A204.1 (cell line): ENCODE measurements around the gene NOVA2.

ENCODE experiments used
- FAIRE-seq: peaks from 2 replicates; lab custom pipeline; 2012; peaks lifted over from hg19 to GRCh38; lab: Jason Lieb, UNC

The NOVA2 gene

GRCh38 chr19:45999653-46000121 lies 26.0 kb upstream of the NOVA2 start:
- no peak for FAIRE-seq

- no peak for FAIRE-seq
These were observed 25.2 kb upstream of the NOVA2 start for GRCh38 chr19:45998834-45999233.

GRCh38 chr19:45996933-45997332 lies 23.3 kb upstream of the NOVA2 start:
- FAIRE-seq: no peak

- no peak for FAIRE-seq
These were observed 22.2 kb upstream of the NOVA2 start for GRCh38 chr19:45995715-45996385.

GRCh38 chr19:45994998-45995714 lies 21.5 kb upstream of the NOVA2 start, which contains the start of gene CCDC61:
Gene CCDC61 (plus strand): TSS chr19:45995467. CDS start chr19:46003019, 7,552 bp downstream.
- FAIRE-seq: peak; percentile 100

- FAIRE-seq: peak; percentile 14
These were observed 20.9 kb upstream of the NOVA2 start for GRCh38 chr19:45994456-45994997.

- FAIRE-seq: no peak
These were observed 16.6 kb upstream of the NOVA2 start for GRCh38 chr19:45990113-45990728.

- FAIRE-seq: no peak
These were observed 11.7 kb upstream of the NOVA2 start for GRCh38 chr19:45985321-45985720.

GRCh38 chr19:45981350-45981749 lies 7.7 kb upstream of the NOVA2 start:
- FAIRE-seq: no peak

- no peak for FAIRE-seq
These were observed 4.5 kb upstream of the NOVA2 start for GRCh38 chr19:45978156-45978555.

GRCh38 chr19:45976178-45976577 lies 2.5 kb upstream of the NOVA2 start:
- no peak for FAIRE-seq

GRCh38 chr19:45975306-45976070 lies 1.8 kb upstream of the NOVA2 start:
- FAIRE-seq: no peak

- FAIRE-seq: no peak
These were observed 621 bp downstream of the NOVA2 start for GRCh38 chr19:45972947-45973540.

- FAIRE-seq: no peak
These were observed 1.4 kb downstream of the NOVA2 start for GRCh38 chr19:45972081-45972946.

GRCh38 chr19:45971260-45971902 lies 2.3 kb downstream of the NOVA2 start:
- FAIRE-seq: no peak

- no peak for FAIRE-seq
These were observed 4.0 kb downstream of the NOVA2 start for GRCh38 chr19:45969676-45970075.

GRCh38 chr19:45968626-45969025 lies 5.0 kb downstream of the NOVA2 start:
- no peak for FAIRE-seq

GRCh38 chr19:45967246-45967645 lies 6.4 kb downstream of the NOVA2 start:
- FAIRE-seq: no peak

GRCh38 chr19:45962021-45962420 lies 11.6 kb downstream of the NOVA2 start:
- no peak for FAIRE-seq

GRCh38 chr19:45960595-45961235 lies 12.9 kb downstream of the NOVA2 start:
- no peak for FAIRE-seq
